ENCODE measurements around the gene ARFGEF3.

ARFGEF3 gene

DNA sequence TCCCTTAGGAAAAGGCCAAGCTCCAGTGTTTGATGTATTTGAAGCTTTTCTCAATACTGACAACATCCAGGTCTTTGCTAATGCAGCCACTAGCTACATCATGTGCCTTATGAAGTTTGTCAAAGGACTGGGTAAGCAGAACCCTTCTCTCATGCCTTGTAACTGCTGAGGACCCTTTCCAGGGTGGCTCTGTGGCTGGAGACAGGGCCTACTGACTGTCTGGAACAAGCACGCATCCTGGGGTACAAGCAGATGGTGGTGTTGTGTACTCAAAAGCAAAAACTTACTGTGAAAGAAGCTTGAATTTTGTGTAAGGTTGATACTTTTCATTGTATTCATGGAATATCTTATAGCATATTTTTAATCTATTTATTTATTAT lies 147.0 kb downstream of the ARFGEF3 start:
- no peaks in the 10 kb centered on the region for H3K36me3 ChIP-seq (replicated peaks; ENCODE audit: low read depth, low read length)
- no peak overlapping the region for H3K9ac ChIP-seq (ENCODE audit: low read length)

GRCh38 chr6:138309695-138310094 lies 148.0 kb downstream of the ARFGEF3 start:
- Histone ChIP-seq H3K4me2 (ENCODE audit: low read length) (no peak overlapping the region), H4K20me1 (ENCODE audit: insufficient read depth, low read length) (no peaks in the 10 kb centered on the region), H3K4me1 (ENCODE audit: low read length) (no peaks in the 10 kb centered on the region), H2AFZ (ENCODE audit: low read depth, low read length) (no peak overlapping the region), H3K27ac (ENCODE audit: low read length) (no peak overlapping the region), H3K27me3 (ENCODE audit: low read depth, low read length) (no peaks in the 10 kb centered on the region), H3K9ac (ENCODE audit: low read length) (no peak overlapping the region), H3K9me3 (ENCODE audit: insufficient read depth, low read length) (no peaks in the 10 kb centered on the region), H3K79me2 (ENCODE audit: low read length) (no peaks in the 10 kb centered on the region), H3K4me3 (ENCODE audit: low read length) (no peak overlapping the region), H3K36me3 (replicated peaks; ENCODE audit: low read depth, low read length) (no peaks in the 10 kb centered on the region)
- no peak for TF ChIP-seq EZH2phosphoT487 (IDR thresholded peaks at IDR 0.05; ENCODE audit: low read depth)
- TF ChIP-seq, protein P1, sequence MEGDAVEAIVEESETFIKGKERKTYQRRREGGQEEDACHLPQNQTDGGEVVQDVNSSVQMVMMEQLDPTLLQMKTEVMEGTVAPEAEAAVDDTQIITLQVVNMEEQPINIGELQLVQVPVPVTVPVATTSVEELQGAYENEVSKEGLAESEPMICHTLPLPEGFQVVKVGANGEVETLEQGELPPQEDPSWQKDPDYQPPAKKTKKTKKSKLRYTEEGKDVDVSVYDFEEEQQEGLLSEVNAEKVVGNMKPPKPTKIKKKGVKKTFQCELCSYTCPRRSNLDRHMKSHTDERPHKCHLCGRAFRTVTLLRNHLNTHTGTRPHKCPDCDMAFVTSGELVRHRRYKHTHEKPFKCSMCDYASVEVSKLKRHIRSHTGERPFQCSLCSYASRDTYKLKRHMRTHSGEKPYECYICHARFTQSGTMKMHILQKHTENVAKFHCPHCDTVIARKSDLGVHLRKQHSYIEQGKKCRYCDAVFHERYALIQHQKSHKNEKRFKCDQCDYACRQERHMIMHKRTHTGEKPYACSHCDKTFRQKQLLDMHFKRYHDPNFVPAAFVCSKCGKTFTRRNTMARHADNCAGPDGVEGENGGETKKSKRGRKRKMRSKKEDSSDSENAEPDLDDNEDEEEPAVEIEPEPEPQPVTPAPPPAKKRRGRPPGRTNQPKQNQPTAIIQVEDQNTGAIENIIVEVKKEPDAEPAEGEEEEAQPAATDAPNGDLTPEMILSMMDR (IDR thresholded peaks at IDR 0.05; ENCODE audit: low read depth, low read length): no peak

More for the DNA sequence above, 147.0 kb downstream of the ARFGEF3 start:
- no peaks in the 10 kb centered on the region for H3K27me3 ChIP-seq (ENCODE audit: low read depth, low read length)
- no peak overlapping the region for H2AFZ ChIP-seq (ENCODE audit: low read depth, low read length)
- H4K20me1 ChIP-seq (ENCODE audit: insufficient read depth, low read length): no peaks in the 10 kb centered on the region
- H3K9me3 ChIP-seq (ENCODE audit: insufficient read depth, low read length): no peaks in the 10 kb centered on the region
- H3K79me2 ChIP-seq (ENCODE audit: low read length): no peaks in the 10 kb centered on the region
- no peak for TF ChIP-seq EZH2phosphoT487 (IDR thresholded peaks at IDR 0.05; ENCODE audit: low read depth)
- TF ChIP-seq, protein P1 (IDR thresholded peaks at IDR 0.05; ENCODE audit: low read depth, low read length): no peak
- no peaks in the 10 kb centered on the region for H3K4me1 ChIP-seq (ENCODE audit: low read length)
- H3K27ac ChIP-seq (ENCODE audit: low read length): no peak overlapping the region
- H3K4me2 ChIP-seq (ENCODE audit: low read length): no peak overlapping the region
- no peak overlapping the region for H3K4me3 ChIP-seq (ENCODE audit: low read length)

GRCh38 chr6:138310294-138310693 lies 148.6 kb downstream of the ARFGEF3 start:
- no peaks in the 10 kb centered on the region for H3K36me3 ChIP-seq (replicated peaks; ENCODE audit: low read depth, low read length)
- no peak overlapping the region for H3K27ac ChIP-seq (ENCODE audit: low read length)
- no peak overlapping the region for H2AFZ ChIP-seq (ENCODE audit: low read depth, low read length)
- H3K27me3 ChIP-seq (ENCODE audit: low read depth, low read length): no peaks in the 10 kb centered on the region
- H3K79me2 ChIP-seq (ENCODE audit: low read length): no peaks in the 10 kb centered on the region
- H3K9me3 ChIP-seq (ENCODE audit: insufficient read depth, low read length): no peaks in the 10 kb centered on the region
- TF ChIP-seq, protein P1 (IDR thresholded peaks at IDR 0.05; ENCODE audit: low read depth, low read length): no peak
- TF ChIP-seq EZH2phosphoT487 (IDR thresholded peaks at IDR 0.05; ENCODE audit: low read depth): no peak
- H3K4me2 ChIP-seq (ENCODE audit: low read length): no peak overlapping the region
- H3K4me1 ChIP-seq (ENCODE audit: low read length): no peaks in the 10 kb centered on the region
- no peak overlapping the region for H3K9ac ChIP-seq (ENCODE audit: low read length)
- H3K4me3 ChIP-seq (ENCODE audit: low read length): no peak overlapping the region
- no peaks in the 10 kb centered on the region for H4K20me1 ChIP-seq (ENCODE audit: insufficient read depth, low read length)

GRCh38 chr6:138310821-138311220 lies 149.1 kb downstream of the ARFGEF3 start:
- H3K79me2 ChIP-seq (ENCODE audit: low read length): no peaks in the 10 kb centered on the region
- no peaks in the 10 kb centered on the region for H3K9me3 ChIP-seq (ENCODE audit: insufficient read depth, low read length)
- TF ChIP-seq EZH2phosphoT487 (IDR thresholded peaks at IDR 0.05; ENCODE audit: low read depth): no peak
- TF ChIP-seq, protein P1 (IDR thresholded peaks at IDR 0.05; ENCODE audit: low read depth, low read length): no peak
- no peaks in the 10 kb centered on the region for H3K27me3 ChIP-seq (ENCODE audit: low read depth, low read length)
- no peak overlapping the region for H3K4me2 ChIP-seq (ENCODE audit: low read length)
- H2AFZ ChIP-seq (ENCODE audit: low read depth, low read length): no peak overlapping the region
- no peak overlapping the region for H3K4me3 ChIP-seq (ENCODE audit: low read length)
- no peaks in the 10 kb centered on the region for H3K4me1 ChIP-seq (ENCODE audit: low read length)
- no peaks in the 10 kb centered on the region for H4K20me1 ChIP-seq (ENCODE audit: insufficient read depth, low read length)
- no peak overlapping the region for H3K9ac ChIP-seq (ENCODE audit: low read length)
- no peaks in the 10 kb centered on the region for H3K36me3 ChIP-seq (replicated peaks; ENCODE audit: low read depth, low read length)
- H3K27ac ChIP-seq (ENCODE audit: low read length): no peak overlapping the region
